HG03342 (cell line): Measurements from ENCODE around the gene ANKRD9.
A peak's percentile ranks its signal among the peaks of the same experiment; 100 is the strongest.
"Not testable (repeated sequence)": the region's sequence is repeated elsewhere in the genome, so short reads cannot be mapped to it uniquely, and the experiment has no call there.

ENCODE experiments used
- ATAC-seq: cut with Tn5 transposase; IDR thresholded peaks from one replicate; pipeline ENCODE4 v1.9.1; 2021; ENCODE audit warnings: mild to moderate bottlenecking, moderate library complexity; ENCODE audit not compliant: unreplicated experiment

Gene ANKRD9

DNA sequence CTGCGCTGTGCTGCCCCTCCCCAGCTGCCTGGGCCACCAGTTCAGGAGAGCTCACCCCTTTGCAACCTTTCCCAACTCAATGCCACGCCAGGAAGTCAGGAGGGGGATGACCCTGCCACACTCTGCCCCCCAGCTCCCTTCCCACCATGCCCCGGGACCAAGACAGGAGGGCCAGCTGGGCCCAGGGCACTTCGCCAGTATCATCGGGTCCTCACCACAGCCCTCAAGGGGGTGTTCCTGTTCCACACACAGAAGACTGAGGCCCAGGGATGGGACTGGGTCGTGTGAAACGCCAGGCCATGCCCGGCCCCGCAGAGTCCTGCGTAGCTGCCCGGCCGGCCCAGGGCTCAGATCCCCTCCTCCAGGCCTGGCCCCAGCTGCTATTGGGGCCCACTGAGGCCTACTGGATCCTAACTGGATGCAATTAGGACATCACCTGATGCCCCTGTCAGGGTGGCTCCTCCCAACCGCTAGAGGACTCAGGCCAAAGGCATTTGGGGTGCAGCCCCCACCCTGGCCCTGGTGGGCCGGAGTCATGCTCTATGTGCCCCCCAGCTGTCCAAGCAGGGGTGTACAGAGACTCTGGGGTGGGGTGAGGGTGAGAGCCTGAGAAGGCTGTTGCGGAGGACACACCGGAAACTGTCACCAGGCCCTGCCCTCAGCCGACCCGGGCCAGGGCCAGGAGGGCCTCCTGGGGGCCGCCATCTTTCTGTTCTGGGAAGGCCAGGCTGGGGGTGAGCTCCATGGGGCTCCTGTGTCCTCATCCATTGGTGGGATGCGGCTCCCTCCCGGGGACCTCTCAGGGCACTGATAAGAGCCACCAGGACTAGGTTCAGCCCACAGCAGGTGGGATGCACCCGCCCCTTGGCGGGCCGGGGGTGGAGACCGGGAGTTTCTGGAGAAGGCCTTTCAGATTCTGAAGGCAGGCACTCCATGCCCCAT, 29.3 kb upstream of the ANKRD9 start:
- ATAC-seq, result no peak

DNA sequence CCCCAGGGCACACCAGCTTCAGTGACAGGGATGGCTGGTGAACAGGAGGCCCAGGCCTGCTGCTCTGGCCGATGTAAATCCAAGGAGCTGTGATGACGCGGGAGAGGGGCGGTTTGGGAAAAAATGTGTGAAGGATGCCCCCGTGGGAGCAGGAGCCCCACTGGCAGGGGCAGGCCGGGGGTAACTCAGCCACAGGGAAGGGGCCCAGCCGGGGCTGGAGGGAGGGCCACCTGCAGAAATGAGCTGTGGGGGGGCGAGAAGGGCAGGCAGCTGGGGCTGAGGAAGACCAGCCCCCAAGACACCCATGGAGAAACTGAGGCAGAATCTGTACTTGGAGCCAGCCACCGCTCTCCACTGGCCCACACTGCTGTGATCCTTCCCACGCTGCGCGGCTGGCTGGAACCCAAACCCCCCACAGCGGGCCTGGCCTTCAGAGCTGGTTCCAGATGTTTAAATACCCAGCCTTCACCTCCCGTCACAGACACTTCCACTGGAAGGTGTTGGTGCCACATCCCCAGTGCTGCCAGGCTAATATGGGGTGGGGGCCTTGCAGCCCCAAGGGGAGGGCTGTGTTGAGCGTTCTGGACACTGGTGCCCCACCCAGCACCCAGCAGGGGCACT, 28.5 kb upstream of the ANKRD9 start:
- no peak for ATAC-seq

DNA sequence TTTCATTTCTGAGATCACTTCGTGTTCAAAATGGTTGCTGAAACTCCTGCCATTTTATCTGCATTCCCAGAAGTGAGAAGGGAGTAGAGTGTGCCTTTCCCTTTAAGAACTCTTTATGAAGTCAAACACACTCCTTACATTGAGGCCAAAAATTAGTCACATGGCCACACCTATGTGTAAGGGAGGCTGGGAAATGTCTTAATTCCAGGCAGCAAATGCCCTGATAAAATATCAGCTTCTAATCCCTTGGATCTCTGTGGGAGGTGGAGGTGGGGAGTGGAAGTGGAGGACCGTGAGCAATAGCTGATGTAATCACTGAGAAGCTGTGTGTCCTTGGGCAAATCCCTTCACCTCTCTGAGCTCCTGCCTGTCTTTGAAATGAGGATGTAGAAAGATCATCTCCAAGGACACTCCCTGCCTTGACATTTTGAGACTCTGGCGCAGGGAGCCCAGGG, 22.7 kb upstream of the ANKRD9 start:
- no peak for ATAC-seq

DNA sequence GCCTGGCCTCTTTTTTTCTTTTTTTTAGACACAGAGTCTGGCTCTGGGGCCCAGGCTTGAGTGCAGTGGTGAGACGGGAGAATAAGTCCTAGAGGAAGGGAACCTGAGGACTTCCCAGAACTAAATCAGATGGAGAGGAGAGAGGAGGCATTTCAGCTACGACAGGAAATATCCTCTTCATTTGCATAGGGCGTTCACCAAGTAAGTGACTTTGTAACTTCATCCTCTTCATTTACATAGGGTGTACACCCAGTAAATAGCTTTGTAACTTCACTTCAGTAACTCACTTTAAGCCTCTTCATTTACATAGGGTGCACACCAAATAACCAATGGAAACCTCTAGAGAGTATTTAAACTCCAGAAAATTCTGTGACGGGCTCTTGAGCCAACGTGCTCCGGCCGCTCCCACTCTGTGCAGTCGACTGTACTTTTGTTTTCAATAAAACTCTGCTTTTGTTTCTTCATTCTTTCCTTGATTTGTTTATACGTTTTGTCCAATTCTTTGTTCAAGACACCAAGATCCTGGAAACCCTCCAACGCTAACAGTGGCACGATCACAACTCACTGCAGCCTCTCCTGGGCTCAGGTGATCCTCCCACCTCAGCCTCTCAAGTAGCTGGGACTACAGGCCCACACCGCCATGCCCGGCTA, 21.4 kb upstream of the ANKRD9 start:
- no peak for ATAC-seq

DNA sequence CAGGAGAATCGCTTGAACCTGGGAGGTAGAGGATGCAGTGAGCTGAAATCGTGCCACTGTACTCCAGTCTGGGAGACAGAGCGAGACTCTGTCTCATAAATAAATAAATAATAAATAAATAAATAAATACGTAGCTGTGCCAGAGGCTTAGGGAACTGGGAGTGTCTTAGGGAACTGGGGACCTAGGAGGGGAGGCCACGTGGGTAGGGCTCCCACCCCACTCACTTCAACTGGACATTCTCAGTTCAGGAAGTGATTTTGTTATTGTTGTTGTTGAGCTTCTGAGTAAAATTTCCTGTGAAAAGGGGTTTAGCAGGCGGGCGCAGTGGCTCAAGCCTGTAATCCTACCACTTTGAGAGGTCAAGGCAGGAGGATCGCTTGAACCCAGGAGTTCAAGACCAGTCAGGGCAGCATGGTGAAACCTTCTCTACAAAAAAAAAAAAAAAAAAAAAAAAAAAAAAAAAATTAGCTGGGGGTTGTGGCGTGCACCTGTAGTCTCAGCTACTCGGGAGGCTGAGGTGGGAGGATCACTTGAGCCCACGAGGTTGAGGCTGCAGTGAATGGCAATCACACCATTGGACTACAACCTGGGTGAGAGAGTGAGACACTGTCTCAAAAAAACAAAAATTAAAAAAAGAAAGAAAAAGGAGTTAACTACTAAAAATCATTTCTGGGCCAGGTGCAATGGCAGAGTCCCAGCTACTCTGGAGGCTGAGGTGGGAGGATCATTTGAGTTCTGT, 19.0 kb upstream of the ANKRD9 start:
- ATAC-seq, result no peak

DNA sequence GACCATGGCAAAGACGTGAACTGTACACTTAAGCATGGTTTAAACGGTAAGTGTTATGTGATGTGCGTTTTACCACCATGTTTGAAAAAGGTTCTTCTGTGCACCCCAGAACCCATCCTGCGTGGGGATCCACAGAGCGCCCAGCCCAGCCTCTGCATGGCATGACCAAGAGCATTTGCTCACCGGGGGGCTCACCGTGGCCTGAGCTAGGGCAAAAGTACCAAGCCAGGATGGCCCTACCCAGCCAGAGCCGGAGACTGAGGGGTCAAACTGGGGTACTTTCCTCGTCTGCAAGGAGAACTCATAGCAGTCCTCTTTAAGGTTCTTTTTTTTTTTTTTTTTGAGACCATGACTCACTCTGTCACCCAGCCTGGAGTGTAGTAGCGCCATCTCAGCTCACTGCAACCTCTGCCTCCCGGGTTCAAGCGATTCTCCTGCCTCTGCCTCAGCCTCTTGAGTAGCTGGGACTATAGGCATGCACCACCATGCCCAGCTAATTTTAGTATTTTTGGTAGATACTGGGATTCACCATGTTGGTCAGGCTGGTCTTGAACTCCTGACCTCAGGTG, 16.4 kb upstream of the ANKRD9 start:
- ATAC-seq, result no peak

DNA sequence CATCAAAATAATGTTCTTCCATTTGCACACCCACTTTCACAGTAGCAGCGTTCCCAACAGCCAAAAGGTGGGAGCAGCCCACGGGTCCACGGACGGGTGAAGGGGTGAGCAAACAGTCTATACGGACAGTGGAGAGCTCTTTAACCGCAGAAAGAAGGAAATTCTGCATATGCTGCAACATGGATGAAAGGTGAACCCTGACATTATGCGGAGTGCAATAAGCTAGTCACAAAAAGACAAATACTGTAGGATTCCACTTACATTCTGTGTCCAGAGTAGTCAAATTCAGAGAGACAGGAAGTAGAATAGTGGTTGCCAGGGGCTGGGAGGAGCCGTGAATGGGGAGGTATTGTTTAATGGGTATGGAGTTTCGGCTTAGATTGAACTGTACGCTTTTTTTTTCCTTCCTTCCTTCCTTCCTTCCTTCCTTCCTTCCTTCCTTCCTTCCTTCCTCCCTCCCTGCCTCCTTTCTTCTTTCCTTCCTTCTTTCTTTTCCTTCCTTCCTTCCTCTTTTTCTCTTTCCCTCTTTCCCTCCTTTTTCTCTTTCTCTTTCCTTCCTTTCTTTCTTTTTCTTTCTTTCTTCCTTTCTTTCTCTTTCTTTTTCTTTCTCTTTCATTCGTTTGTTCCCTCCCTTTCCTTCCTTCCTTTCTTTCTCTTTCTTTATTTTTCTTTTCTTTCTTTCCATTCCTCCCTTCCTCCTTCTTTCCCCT, 15.8 kb upstream of the ANKRD9 start:
- ATAC-seq, result peak; percentile 3

DNA sequence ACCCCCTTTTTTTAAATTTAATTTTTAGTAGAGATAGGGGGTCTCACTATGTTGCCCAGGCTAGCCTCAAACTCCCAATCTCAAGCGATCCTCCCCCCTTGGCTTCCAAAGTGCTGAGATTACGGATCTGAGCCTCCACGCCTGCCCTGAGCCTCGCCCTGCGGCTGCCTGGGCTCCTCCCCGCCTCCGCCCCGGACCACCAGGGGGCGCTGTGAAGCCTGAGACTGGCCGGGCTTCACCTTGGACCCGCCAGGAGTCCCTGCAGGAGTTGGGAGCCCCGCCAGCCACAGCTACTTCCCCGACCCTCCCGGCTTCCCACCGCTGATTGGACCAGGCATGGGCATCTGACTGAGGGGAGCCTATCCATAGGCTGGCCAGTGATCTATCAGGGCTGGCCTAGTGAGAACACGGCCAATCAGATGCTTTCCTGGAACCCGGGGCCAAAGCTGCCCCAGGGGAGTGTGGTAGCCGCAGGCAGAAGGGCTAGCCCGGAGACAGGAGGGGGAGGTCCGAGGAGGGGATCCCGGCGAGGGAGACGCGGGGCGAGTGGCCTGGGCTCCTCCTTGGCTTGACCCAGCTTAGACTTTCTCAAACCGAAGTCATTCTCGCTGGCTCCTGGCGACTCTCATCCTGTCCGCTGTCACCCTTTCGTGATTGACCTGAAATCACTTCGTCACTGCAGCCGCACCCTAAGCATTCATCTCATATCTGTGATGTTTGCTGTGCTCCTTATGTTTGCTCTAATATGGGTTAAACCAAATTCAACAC, 15.1 kb upstream of the ANKRD9 start:
- peak; percentile 98 for ATAC-seq

DNA sequence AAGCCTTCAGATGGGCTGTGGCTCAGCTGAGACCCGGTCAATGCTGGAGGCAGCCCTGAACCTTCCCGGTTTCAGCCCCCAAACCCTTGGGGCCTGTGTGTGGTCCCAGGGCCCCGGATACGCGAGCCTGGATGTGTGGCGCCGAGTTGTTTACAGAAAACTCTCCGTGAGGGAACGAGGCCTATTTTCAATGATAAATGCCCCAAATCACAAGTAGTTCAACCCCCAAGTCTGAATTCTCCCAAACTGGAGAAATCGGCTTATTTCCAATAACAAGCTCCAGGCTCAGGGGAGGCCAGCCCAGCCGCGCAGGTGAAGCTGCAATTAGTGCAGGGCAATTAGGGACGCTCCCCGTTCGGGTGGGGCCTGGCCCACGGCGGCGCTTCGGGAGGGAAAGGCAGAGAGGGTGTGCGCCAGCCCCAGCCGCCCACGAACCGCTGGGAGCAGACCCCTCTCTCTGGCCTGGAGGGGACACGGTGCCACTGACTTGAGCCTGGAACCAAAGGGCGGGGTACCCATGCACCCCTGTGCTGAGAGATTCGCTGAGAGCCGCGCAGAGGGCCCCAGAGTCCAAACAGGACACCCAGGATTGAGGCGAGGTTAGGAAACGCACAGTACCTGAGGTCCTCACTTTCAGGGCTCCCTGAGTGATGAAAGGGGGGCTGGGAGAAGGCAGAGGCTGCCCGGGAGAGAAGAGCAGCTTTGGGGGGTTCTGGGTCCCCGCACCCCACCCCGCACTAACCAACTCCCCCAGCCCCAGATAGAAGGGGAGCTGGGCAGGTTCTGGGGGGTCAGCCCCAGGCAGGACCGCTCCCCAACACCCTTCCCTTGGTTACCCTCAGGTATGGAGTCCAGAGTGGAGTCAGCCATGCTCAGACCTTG, 14.2 kb upstream of the ANKRD9 start:
- ATAC-seq, result no peak

DNA sequence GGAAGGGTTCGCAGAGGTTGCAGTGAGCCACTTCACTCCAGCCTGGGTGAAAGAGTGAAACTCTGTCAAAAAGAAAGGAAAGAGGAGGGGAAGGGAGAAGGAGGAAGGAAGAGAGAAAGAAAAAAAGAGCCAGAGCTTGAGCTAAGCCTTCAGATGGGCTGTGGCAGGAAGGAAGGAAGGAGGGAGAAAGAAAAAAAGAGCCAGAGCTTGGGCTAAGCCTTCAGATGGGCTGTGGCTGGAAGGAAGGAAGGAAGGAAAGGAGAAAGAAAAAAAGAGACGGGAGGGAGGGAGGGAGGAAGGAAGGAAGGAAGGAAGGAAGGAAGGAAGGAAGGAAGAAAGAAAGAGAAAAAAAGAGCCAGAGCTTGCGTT, 13.6 kb upstream of the ANKRD9 start:
- ATAC-seq, result no peak

DNA sequence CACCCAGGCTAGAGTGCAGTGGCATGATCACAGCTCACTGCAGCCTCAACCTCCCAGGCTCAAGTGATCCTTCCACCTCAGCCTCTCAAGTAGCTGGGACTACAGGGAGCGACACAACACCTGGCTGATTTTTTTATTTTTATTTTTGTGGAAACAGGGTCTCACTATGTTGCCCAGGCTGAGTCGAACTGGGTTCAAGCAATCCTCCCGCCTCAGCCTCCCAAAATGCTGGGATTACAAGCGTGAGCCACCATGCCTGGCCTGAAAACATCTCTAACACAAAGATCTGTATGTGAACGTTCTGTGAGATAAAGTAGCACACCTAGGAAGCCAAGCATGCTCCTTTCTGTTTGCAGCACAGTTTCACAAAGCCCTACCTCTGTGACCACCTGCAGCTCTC, 10.1 kb upstream of the ANKRD9 start:
- ATAC-seq, result not testable (repeated sequence)

DNA sequence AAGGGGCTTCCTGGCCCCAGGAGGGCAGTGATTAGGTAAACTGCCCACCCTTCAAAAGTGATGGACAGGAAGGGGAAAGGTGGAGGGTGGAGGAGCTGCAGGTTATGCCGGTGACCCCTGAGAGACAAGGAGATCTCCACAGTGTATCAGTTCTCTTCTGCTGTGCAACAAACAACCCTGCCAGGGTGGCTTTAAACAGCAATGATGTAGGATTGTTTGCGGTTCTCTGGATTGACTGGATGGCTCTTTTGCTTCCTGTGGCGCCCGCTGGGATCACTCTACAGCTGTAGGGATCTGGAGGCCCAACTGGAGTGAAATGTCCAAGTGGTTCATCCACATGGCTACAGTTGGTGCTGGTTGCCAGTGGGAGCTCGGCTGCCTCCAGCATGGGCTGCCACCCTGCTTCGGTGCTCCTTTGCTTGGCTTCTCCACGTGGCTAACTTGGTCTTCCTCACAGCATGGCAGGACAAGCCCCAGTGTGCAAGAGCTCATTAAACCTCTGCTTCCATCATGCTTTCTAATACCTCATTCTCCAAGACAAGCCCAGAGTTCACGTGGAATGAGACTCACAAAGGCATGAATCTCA, 8.6 kb upstream of the ANKRD9 start:
- ATAC-seq, result no peak

DNA sequence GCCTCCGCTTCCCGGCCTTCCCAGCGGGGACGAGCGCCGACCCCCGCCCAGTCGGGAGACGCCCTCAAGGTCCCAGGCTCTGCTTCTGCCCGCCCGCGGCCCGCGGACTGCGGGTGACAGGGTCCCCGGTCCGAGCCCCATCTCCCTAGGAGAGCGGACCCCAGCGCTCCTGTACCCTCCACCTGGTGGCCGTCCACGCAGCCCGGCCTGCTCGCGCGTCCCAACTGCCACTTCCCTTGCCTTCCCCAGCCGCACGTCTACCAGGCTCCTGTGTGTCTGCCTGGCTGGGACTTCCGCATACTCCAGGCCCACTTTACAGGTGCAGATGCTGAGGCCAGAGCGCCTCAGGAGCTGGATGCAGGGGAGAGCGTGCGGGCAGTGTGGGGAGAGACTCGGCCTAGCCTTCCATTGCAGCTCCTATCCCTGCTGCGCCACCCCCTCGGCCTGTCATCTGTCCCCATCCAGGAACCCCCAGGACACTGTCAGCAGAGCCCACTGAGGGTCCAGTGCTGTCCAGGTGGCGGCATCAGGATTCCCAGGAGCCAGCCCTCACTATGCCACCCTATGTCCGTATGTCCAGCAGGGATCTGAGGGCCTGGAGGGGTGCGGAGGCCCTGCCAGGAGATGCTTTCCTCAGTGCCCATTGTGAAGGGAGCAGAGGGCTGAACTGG, 8.0 kb upstream of the ANKRD9 start:
- ATAC-seq, result no peak

DNA sequence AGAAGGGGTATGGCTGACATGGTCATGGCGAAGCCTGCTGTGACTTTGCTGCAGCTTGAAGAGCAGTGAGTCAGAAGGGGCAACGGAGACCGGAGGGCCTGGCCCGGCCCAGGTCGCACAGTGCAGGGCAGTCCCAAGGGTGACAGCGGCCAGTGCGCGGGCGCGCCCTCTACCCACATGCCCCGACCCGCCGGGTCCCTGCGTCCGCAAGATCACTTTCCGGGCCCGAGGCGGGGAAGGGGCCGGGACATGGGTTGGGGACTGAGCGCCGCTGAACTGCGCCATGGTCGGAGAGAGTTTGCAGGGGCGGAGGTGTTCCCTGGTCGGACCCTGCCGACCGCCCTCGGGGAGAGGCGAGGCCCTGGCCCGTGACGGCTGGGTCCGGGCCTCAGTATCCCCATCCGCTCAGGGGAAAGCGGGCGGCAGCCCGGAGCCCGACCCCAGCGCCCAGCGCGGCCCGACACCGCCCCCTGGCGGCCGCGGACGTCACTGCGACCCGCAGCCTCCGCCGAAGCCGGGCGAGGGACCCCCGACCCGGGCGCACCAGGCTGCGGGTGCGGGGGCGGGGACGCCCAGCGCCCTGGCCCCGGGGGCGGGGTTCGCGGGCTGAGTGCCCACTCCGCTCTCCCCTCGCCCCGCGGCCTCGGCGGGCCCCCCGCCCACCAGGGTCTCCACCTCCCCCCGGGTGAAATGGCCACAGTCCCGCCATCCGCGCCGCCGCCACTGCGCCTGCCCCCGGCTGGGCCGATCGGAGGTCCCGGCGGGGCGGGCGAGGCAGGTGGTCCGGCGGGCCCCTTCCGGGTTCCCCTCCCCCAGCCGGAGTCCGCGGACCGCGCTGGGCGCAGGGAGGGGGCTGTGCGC, 7.2 kb upstream of the ANKRD9 start:
- no peak for ATAC-seq

DNA sequence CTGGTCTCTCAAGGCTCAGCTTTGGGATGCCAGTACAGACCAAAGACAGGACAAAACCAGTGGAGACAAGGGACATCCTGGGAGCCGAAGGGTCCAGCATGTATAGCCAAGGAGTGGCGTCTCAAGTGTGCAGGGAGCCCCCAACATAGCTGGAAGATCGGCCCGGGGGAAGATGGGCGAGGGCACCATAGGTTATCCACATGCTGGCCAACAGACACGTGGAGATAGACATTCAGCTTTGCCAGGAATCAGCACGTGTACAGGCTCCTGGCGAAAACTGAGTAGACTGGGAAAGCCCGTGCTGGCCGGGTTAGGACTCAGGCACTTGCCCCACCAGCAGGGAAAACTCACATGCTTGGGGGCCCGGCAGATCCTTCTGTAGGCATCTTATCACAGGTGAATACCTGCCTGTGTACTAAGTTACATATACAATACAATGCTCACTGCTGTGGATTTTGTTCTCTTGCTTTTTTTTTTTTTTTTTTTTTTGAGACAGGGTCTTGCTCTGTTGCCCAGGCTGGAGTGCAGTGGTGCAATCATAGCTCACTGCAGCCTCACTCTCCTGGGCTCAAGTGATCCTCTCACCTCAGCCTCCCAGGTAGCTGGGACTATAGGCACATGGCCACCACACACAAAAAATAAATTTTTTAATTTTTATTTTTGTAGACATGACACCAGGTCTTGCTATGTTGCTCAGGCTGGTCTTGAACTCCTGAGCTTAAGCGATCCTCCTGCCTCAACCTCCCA, 5.6 kb upstream of the ANKRD9 start:
- ATAC-seq, result no peak
